HG03521 (cell line): ENCODE data around the gene ALDH1B1.

Source experiments
- ATAC-seq: cut with Tn5 transposase; IDR thresholded peaks from one replicate; pipeline ENCODE4 v1.9.1; 2021; ENCODE audit warnings: mild to moderate bottlenecking, moderate library complexity; ENCODE audit not compliant: unreplicated experiment

The ALDH1B1 gene

GRCh38 chr9:38413283-38413682, 20.8 kb downstream of the ALDH1B1 start:
- no peak for ATAC-seq

DNA sequence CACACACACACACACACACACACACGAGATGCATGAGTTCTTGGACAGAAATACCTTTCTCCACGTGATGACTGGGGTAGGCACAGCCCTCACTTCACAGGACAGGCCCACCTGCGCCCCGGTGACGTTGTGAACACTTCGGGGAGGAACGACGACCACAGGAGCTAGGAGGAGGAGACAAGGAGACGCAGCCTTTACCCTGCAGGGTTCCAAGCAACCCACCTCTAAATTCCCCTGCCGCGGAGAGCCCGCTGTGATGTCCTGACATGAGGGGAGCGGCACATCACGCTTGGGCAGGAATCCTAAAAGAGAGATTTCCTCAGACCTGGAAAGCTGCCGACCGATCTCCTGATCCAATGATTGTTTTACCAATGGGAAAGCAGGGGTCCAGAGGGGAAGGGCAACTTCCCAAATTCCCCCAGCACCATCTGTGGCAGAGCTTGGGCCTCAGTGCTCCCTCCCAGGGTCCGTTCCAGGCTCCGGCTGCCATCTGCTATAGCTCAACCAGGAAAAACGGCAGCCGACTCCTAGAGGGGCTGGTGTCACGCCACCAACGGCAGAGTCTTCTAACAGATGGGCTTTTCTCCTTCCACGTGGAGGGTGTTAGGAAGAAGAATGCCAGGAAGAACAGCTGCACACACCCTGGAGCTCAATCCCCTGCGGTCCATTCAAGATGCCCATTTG, 21.7 kb downstream of the ALDH1B1 start:
- no peak for ATAC-seq

GRCh38 chr9:38415856-38416255, 23.4 kb downstream of the ALDH1B1 start:
- ATAC-seq, result no peak

- no peak for ATAC-seq
Observed at GRCh38 chr9:38416461-38416860, 24.0 kb downstream of the ALDH1B1 start.

GRCh38 chr9:38417003-38417945, 24.8 kb downstream of the ALDH1B1 start:
- no peak for ATAC-seq

- ATAC-seq, result no peak
Observed at GRCh38 chr9:38418366-38418765, 25.9 kb downstream of the ALDH1B1 start.

DNA sequence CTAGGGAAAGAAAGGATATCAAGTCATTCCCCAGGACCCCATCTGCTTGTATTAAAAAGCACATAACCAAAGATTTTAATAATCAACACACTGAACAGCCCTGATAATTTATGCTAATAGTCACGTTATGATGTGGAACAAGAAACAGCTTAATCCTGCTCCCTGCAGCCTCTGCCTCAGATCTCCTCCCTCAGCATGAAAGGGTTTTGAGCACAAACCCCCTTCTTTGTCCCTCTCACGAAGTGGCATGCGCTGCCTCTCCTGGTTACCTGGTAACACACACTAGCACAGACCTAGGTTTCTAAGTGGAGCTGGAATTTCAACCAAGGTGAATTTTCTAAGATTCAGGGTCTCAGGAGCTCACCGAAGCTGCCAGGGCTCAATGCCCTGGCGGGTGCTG, 26.7 kb downstream of the ALDH1B1 start:
- no peak for ATAC-seq

DNA sequence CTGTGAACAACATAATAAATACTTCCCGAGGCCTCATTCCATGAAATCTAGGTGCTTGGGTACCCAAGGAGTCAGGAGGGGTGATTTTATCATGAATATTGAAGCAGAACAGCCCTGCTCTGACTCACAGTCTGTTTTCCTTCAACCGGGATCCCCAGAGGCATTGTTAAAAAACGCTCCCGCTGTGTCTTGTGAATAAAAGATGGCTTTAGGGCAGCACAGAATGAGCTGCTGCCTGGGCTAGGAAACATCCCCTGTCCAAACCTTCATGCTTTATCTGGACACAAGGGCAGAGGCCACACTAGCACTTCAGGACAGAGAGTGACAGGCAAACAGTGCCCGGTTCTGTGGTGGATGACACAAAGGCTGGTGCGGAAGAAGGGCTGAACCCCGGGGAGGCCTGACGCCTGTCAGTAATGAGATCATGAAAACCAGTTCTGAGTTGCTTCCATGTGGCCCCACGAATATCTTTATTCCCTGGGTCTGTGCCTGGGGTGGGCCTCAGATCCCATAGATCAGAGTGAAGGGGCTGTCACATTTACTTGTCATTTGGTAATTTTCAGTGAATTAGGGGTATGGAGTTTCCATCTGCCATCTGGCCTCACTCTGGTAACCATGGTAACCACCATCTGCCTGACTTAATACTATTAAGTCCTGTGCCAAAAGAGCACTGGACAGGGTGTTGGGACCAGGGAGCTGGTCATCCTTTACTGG, 29.2 kb downstream of the ALDH1B1 start:
- no peak for ATAC-seq

- no peak for ATAC-seq
Observed at GRCh38 chr9:38422555-38423260, 30.2 kb downstream of the ALDH1B1 start.

DNA sequence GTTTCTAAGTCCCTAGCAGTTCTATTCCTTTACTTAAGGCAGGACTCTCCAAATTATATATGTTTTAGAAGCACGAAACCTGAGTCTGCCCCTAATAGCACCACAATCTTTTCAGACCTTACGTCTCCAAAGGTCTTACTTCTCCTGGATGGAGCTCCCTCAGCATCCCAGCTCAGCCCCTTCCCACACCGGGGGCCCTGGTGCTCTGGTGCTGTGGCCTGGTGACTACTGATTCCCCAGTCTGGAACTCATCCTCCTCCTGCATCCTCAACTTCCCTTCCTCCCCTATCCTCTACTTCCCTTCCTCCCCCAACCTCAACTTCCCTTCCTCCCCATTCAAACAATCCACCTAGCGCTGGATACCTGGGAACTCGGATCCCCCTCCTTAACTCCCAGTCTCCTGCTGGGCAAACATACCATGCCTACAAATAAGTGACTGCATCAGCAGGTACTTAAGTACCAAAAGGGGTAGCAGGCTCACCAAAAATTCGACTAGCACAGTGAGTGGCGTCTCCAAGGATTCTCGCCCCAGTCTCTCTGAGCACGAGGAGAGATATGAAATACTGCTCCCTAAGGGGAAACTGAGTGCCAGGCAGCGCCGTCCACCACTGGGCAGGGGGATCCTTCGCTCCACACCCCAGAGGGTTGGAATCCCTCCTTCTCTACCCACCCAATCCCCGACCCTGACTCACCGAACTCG, 30.9 kb downstream of the ALDH1B1 start:
- no peak for ATAC-seq

DNA sequence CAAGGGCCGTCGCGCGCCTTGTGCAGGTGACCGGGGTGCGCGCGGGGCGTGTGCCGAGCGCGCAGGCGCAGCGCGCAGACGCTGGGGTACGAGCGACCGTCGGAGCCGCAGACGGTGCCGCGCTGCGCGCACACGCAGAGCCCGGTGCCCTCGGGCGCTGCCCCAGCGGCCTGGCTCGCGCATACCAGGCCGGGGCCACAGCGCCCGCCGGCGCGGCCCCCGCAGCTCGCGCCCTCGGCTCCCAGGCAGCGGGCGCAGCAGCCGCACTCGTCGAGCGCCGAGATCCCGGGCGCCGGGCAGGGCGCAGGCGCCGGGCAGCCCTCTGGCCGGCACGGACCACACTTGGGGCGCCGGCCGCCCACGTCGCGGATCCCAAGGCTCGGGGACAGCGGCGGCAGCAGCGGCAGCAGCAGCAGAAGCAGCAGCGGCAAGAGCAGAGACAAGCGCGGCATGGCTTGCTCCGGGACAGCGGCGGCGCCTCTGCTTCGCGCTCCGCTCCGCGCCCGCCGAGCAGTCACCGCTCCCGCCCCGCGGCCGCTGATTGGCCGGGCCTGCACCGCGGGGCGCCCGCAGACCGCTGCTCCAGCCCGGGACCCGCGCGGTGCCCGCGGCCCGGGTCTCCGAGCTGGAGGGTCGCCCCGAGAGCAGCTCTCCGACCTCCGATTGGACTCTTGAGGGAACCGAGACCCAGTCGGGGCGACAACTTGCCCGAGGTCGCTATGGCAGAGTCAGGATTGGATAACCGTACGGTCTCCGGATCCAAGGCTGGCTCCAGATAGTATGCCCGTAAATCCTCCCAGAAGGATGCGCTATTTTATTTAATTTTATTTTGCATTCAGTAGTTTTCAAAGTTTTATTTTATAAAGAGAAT, 31.7 kb downstream of the ALDH1B1 start, which contains the start of gene IGFBPL1:
Gene IGFBPL1, minus strand, starts transcription at position 482 of the 871 bp plus-strand sequence. Its CDS starts 30 bp downstream, at position 452.
- ATAC-seq, result no peak

DNA sequence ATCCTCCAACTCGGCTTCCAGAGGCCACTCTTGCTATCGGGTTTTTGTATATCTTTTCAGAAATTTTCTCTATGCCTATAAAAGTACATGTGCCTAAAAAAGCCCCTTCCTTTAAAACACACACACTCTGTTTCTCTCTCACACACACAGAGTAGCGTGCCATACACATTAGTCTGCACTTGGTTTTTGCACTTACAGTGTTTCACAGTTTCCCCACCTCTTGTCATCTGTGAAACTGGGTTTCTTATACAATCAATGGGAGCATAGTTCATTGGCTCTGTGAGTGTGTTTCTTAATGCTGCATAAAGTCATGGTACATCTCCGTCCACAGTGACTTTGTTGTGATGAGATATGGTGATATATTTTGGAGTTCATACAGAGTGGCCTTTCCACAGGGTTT, 32.4 kb downstream of the ALDH1B1 start:
- no peak for ATAC-seq

DNA sequence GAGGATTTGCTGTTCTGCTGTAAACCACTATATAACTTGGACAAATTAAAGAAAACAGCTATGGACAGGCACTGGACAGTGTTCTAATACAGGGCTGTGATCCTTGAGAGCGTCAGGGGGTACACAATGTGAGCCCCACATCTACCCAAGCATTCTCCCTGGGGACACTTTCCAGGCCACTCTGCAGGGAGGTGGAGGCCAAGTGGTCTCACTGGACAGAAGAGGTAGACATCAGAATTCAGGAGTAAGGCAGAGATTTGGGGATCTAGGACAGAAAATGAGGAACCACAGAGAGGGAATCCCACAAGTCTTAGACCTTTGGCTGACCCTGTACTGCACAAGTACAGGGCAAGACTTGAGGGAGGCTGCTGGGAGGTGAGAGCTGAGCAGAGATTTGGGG, 35.6 kb downstream of the ALDH1B1 start:
- no peak for ATAC-seq

- ATAC-seq, result no peak
Observed at GRCh38 chr9:38431116-38431515, 38.6 kb downstream of the ALDH1B1 start.

DNA sequence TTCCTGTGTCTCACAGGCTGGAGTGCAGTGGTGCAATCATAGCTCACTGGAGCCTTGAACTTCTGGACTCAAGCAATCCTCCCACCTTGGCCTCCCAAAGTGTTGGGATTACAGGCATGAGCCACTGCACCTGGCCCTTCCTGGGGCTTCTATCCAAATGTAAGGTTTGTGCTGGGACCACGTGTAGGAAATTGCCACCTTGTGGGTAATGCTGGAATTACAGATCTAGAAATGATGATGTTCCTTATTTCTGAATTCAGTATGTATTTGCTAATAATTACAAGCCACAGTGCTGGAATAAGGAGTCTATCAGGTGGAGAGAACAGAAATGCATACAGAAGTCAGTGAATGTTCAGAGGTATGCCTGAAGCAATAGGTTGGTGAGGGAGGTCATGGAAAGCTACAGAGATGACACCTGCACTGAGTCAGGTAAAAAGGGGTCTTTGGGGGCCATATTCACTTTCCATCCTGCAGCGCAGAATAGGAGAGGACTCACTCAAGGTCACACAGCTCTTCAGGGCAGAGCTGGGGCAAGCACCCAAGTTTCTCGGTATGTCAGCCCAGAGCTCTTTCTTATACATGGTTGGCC, 40.5 kb downstream of the ALDH1B1 start:
- ATAC-seq, result no peak

DNA sequence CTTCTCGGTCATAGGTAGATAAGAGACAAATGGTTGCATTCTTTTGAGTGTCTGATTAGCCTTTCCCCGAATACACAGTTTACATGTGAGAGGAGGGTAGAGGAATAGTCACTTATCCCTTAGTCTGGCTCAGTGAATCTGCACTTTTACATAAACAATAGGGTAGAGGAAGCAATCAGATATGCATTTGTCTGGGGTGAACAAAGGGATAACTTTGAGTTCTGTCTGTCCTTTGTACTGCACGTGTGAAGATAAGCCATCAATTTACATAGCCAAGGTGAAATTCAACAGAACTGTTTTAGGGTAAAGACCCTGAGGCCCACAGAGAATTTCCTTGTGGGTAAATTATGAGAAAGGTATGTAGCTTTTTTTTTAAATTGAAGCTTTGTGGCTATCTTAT, 41.9 kb downstream of the ALDH1B1 start:
- no peak for ATAC-seq

GRCh38 chr9:38434853-38435252, 42.4 kb downstream of the ALDH1B1 start:
- ATAC-seq, result no peak

- ATAC-seq, result no peak
Observed at GRCh38 chr9:38435521-38435920, 43.0 kb downstream of the ALDH1B1 start.

- ATAC-seq, result no peak
Observed at GRCh38 chr9:38436708-38437107, 44.2 kb downstream of the ALDH1B1 start.
